ENCODE results near the gene NWD2.

NWD2 gene

GRCh38 chr4:37305984-37306383, 61.4 kb downstream of the NWD2 start:
- DNase-seq, result no peak

- no peak for DNase-seq
Measured at GRCh38 chr4:37317104-37317643, 72.6 kb downstream of the NWD2 start.

GRCh38 chr4:37320513-37321235, 76.1 kb downstream of the NWD2 start:
- DNase-seq, result no peak

DNA sequence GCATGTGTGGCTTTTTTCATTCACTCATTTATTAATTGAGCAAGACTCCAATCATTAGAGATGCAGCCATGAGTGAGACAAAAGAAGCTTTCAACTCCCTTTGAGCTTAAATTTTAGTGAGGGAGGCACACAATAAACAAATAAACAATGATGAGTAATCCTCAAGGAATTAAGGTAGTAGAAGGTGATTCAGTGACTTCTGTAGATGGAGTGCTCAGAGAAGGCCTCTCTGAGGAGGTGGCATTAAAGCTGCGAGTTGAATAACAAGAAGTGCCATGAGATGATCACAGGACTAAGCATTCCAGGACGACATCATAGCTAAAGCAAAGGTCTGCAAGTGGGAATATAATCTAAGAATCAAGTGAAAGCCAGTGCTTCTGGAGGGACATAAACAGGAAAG, 77.6 kb downstream of the NWD2 start:
- no peak for DNase-seq

DNA sequence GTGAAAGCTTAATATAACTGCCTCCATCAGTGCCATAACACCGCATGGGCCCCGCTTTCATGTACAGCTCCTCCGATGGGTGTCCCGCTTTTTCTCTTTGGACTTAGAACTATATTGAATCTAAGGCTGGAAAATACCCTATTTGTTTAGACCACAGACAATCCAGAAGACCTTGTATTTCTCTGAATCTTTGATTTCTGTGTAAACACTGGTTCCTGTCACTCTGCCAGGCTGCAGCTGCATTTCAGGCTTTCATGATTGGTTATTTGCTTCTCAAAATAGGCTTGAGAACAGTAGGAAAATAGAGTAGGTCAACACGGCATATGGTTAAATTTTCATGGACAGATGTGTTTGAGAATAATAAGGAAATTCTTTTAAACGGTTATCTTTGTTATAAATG, 80.0 kb downstream of the NWD2 start:
- no peak for DNase-seq

DNA sequence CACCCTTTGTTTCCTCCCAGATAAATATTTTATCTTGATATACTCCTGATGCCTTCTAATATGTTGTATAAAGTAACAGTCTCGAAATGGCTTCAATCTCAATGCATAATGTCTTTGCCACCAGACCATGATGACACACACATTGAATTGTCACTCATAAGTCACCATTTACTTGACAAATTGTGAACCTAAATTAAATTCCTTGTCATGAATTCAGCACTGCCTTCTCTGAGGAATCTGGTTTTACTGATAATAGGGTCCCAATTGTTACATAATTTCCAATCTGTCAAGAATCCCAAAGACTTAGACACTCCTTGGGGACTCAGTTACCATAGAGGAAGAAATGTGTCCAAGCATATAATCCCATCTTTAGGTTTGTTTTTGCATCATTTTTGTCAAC, 82.3 kb downstream of the NWD2 start:
- DNase-seq, result no peak

GRCh38 chr4:37338972-37339371, 94.4 kb downstream of the NWD2 start:
- DNase-seq, result no peak

GRCh38 chr4:37358748-37359147, 114.2 kb downstream of the NWD2 start:
- DNase-seq, result no peak

DNA sequence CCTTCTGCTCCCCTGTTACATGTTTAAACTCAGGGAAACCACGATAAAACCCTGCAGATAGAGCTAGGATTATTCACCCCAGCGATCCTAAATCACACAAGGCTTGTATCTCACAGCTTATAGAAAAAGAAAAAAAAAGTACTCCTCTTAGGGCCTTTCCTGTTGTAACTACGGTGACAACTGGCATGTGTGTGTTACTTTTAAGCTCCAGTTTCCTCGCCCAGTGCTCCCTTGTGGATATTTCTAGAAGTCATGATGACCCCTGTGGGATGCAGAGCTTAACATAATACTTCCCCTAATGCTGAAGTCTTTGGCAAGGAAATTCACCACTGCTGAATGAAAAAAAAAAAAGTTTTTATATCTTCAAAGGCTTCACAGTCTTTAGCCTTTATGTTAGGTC, 114.7 kb downstream of the NWD2 start:
- no peak for DNase-seq

DNA sequence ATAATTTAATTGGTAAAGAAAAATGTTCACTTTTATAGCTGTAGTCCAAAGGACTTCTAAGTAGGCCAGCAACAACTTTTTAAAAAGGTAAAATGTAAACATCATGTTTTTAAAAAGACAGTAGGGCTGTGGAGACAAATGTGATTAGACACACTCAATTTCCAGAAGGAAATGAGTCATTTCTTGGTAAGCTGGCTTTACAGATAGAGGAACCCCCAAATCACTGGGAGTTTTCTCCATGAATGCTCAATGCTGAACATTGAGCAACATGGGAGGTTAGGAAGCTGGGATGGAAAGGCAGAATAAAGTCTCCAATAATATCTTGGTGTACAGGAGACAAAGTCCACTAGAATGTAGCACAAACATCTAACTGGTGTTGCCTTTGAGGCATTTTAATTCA, 121.3 kb downstream of the NWD2 start:
- DNase-seq, result no peak

DNA sequence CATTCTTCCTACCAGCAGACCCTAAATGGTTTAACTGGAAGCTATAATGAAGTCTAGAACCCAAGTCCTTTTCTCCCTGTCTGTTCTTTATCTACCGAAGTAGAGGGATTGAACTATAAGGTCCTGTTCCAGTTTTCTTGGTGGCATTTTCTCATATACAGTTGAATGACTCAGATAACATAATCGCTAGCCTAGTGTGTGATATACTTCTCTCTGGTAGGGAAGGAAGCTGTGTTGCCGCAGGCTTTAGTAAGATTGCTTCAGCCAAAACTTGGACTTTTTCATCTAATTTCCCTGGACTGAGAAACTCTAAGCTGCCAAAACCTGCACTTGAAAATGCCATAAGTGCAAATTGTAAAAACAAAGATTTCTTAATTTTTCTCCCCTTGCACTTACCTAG, 123.4 kb downstream of the NWD2 start:
- DNase-seq, result no peak

DNA sequence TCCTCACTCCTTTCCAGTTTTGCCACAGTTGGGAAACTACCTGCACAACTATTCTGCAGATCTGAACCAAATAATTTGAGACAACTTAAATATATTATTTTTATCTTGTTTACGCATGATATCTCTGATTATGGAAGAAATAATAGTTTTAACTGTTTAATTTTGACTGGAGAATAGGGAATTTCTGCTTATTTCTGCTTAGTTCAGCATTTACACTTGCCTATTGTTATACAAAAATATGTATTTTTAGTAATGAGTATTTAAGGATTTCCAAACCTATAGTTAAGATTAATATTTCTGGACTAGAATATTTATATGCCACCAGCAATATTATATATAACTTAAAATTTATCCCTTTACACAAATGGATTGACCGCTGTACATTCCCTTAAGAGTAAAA, 125.5 kb downstream of the NWD2 start:
- no peak for DNase-seq

DNA sequence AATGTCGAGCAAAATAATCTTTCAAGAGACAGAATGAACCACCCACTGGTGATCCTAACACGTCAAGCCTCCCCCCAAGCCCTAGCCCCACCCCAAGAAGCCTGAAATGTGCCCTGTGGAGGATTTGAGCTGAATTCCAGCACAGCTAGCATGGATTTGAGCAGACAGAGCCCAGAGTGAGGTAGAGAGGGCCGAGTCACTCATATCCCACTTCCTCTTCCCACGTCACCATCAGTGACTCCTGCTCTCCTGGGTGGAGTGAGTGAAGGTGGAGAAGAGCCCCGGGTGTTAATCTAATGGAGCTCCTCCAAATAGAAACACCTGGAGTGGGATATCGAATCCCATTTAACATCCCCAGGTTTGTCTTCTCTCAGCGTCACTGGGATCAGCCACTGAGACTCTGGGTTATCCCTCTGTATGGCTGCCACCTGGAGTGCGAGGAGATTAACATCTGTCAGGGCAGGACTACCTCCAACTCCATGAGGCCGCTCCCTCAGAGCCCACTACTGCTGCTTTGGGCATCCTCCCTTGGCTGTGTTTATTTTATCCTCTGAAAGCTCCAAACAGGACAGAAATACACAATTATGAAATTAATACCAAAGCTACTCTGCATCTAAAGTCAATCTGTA, 136.6 kb downstream of the NWD2 start:
- no peak for DNase-seq

GRCh38 chr4:37383579-37384229, 139.2 kb downstream of the NWD2 start:
- peak; percentile 19 for DNase-seq

DNA sequence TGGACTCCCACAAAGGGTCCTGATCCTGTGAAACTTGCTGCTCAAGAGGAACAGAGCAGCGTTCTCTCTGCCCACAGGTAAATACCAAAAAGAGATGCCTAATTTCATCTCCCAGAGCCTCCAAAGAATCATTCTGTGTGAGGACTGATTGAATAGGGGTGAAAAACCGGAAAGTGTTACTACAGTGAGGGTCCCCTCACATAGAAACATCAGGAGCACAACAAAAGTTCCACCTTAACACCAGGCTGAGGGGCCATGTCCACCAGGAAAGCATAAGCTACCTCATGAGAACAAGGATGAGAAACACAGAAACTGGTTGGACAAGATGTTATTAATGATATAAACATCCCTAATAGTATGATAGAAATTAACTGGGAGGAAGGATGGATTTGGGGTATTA, 140.9 kb downstream of the NWD2 start:
- DNase-seq, result no peak

DNA sequence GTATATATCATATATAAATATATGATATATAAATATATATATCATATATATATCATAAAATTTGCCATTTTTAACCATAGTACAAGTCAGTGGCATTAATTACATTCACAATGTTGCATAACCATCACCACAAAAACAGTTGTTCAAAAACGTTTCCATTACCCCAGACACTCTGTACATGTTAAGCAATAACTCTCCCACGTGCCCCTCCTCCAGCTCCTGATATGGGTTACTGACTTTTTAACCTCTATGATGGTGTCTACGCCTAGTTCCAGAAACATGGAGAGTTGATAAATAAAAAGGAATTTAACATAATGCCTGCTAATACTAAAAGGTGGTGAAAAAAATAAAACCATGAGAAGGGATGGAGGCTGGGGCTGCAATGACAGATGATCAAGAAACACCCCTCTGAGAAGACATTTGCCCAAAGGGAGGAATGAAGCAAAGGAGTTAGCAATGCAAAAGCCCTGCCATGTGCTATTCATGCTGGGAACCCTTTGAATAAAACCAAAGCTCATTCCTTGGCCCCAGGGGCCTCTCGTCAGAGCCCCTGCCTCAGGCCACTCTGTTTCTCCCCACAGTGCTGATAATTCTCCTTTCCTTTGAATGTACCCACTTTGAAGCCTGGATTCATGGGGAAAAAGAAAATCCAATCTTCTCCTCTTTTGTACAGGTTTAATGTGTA, 144.3 kb downstream of the NWD2 start:
- DNase-seq, result no peak

- DNase-seq, result no peak
Measured at GRCh38 chr4:37389366-37389765, 144.8 kb downstream of the NWD2 start.

DNA sequence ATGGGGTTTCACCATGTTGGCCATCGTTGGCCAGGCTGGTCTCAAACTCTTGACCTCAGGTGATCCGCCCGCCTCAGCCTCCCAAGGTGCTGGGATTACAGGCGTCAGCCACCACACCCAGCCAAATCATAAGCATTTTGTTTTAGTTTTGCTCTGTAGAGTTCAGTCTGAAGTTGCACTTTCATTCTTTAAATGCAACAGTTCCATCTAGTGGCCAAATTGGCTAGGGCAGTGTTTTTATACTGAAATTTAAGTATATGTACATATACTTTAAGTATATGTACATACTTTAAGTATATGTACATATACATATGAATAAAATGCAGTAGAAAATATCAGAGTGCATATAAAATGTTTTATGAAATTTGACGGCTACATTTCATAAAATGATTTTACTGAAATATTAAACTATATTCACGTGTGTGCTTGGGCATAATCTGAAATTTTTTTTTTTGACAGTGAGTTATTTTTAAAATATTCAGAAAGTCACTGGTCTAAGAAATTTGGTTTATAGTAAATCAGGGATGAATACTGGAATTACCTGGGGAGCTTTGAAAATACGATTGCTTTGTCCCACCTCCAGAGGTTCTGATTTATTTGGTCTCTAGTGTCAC, 145.5 kb downstream of the NWD2 start:
- DNase-seq, result peak; percentile 29

GRCh38 chr4:37392521-37393255, 148.1 kb downstream of the NWD2 start:
- no peak for DNase-seq

- no peak for DNase-seq
Measured at GRCh38 chr4:37393321-37393720, 148.8 kb downstream of the NWD2 start.

DNA sequence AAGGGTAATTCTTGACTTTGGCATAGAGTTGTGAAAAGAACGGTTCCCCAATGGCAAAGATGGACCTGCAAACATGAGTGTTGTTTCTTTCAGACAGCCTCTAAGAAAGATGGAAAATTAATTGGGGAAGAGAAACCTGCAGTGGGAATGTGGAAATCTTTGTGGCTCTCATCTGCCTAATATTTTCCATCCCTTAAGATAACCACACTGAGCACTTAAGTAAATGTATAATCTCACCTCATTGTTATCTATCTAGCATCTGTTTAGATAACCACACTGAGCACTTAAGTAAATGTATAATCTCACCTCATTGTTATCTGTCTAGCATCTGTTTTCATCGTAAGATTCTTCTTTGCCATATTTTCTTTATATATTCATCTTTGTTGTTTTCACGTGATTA, 149.3 kb downstream of the NWD2 start:
- DNase-seq, result no peak

DNA sequence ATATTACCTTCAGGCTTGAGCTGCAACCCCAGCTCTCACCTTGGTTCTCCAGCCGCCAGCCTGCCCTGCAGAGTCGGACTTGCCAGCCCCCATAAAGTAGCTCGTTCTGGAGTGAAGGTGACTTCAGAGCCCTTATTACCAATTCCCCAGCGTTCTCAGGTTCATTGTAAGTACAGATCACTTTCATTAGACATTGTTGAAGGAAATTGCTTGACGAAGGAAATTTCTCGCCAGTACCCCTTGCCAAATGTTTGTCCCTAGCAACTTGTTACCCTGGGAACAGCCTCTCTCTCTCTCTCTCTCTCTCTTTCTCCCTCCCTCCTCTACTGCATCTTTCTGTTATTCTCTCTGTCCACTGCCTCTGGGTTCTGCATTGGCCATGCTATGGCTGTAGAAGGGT, 153.0 kb downstream of the NWD2 start:
- DNase-seq, result no peak
